Measurements from ENCODE around the gene TRPV5.

TRPV5 gene

DNA sequence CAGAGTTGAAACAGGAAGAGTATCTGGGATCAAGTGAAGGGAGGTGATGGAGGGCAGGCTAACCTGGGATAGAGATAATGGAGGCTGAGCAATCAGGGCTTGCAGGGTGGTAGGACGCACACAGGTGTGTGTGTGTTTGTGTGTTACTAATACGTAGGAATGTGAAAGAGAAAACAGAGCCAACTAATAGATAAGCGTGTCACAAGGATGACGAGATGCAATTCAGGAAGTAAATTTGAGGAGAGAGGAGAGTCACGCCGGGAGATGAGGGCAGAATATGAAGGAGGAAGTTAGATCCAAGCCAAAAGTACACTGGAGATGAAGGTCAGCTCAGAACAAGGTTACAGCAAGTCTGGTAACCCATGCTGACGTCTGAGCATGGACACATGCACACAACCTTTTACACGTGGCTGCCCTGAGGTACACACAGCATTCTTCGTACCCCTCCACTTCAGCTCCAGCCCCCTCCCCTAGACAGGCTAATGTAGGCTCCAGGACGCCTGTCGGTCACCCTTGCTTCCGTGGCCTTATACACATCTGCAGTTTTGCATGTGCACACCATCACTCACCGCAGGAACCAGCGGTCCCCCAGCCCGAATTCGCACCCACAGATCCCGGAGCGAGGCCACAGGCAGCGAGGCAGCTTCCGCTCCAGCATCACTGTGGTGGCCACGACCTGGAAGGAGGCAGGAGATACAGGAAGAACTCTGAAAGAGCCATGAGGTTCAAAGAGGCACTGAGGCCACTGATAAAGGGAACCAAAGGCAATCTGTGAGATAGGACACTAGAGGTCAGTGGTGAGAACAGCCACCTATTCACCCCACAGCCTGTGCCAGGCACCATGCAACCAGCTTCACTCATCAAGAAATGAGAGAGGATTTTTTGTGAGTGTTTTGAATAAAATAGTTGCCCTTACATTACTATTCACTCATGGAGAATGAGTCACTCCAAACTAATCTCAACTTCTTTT is 24.3 kb downstream of the TRPV5 start:
- peak; percentile 71 to 73 for DNase-seq

DNA sequence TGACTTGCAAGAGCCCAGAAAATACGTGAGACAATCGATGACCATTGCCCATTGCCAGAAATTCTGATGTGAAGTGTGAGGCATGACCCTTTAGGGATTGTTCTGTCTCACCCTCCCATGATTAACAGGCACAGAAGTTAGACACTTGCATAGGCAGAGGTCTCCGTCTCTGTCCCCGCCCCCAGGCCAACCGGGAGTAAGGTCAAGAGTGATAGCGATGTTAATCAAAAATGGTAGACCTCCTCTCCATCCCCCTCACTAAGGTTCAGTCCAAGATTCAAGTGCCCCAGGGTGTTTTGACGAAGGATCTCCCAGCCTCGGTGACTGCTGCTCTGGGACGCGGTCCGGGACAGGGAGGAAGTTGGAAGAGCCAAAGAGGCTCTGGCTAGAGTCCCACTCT is 25.3 kb downstream of the TRPV5 start:
- DNase-seq = no peak

DNA sequence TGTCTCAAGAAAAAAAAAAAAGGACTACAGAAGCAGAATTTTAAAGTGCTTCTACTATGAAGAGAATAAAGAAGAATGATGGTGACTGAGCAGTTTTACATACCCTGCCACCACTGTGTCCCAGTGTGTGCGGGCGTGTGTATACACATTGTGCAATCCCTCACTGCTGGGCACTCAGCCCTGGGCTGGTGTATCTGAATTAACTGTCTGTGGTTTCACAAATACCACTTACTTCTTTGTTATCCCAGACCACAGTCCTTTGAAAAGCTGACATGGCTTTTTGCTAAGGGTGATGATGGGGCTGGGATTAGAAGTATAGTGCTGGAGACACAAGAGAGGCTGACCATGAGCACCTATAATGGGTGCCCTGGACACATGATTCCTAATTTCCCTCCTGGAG is 26.9 kb downstream of the TRPV5 start:
- DNase-seq = no peak

DNA sequence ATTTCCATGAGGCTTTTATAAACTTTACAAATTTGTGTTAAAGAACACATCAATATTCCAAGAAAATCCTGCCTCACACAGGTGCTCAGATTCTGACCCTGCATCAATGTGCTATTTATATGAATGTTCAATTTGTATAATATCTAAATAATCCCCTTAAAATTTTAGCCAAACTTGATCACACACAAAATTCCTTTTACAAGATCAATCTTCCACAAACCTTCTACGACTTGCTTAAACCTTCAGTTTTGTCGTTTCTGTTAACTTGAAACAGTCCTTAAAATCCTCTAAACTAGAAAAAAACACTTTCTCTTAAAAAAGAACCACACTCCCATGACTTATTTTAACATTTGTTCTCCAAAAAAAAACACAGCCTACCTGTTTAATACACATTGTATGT is 27.8 kb downstream of the TRPV5 start:
- DNase-seq = no peak

DNA sequence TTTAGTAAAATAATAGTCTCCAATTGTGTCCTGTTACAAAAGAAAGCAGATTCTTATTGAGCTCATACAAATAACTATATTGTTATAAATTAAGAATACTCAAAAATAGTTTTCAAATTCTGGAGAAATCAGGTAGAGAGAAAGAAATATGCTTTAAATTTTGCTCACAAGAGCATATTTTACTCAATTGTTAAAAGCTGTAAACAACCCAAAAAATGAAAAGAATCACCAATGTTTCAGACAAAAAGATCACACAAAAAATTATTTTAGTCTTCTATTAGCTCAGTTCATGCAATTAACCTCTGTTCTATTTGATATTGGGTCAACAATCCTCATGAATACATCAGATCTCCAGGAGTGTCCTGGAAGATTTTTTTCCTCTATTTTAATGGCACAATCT is 29.4 kb downstream of the TRPV5 start:
- no peak for DNase-seq

DNA sequence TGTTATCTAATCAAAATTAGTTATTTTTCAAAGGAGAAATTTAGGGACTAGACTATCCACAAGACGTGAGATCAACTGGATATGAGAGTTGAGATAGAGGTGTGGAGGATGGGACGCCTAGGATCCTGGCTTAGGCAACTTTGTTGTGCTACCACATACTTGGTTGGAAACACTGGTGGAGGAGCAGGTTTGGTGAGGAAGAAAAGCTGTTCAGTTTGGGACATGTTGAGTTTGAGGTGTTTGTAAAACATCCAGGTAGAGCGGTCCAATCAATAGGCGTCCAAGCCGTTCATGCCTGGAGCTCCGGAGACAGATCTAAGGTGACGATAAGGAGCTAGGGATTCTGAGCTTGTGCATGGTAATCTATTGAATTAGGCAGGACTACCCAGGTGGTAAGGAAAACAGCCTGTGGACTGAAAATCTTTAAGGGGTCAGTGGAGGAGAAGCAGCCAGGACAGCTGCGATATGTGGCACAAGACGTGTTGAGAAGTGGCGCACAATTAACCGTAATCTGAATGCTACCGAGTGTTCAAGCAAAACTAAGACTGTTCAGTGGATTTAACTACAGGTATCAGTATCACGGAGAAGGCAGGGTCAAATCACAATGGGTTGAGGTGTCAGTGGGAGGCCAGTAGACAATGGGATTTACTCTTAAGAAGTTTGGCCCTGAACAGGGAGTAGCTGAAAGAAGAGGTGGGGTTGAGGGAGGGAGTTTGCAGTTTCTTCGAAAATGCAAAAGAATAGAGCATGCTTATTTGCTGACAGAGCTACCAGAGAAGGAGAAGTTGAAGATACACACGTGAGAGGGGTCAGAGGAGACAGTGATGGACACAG is 31.9 kb downstream of the TRPV5 start:
- DNase-seq = no peak

DNA sequence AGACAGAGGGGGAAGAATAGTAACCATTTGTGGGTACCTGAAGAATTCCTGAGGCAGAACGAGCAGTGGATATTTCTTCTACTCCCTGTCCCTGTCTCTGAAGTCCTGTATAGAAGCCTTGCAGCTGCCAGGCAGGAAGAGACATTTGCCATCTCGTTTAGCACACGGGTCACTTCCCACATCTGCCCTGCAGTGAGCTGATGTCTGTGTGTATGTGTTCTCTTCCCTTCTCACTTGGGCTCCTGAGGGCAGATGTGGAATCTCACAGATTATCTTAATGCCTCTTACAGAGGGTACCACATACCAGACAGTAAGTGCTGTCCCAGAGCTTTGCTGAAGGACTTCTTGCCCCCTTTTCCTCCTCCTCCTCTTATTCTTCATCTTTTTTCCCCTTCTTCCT is 33.9 kb downstream of the TRPV5 start:
- no peak for DNase-seq

DNA sequence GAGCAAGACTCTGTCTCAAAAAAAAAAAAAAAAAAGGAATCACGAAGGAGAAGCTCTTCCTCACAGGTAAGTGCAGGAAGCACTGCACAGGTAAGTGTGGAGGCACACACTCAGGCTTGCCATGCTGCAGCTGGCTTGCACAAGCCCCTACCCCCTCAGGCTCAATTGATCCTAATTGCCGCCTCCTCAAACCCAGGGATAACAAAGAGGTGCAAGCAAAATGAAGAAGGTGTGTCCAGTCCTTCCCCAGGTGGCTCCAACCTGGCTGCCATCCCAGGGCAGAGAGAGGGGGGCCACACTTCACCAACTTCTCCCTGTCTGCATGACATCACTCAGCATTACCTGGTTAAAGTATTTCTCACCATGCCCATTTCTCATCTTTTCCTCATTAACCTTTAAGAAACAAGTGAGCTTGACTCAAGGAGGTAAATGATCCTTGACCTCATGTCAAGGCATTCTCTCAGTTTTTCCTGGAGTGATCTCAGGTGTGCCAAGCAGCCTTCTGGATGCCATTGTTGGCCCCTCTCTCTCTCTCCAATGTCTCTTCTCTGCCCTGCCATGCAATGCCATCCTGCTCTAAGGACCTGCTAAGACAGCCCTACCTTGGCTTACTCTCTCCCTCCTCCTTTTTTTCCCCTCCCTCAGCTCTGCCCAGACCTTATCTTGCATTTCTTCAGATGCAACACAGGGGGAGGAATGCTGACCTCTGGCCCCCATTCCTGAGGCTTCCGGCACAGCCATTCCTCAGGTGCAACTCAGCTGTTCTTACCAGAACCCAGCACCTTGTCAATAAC is 35.0 kb downstream of the TRPV5 start:
- DNase-seq = no peak

DNA sequence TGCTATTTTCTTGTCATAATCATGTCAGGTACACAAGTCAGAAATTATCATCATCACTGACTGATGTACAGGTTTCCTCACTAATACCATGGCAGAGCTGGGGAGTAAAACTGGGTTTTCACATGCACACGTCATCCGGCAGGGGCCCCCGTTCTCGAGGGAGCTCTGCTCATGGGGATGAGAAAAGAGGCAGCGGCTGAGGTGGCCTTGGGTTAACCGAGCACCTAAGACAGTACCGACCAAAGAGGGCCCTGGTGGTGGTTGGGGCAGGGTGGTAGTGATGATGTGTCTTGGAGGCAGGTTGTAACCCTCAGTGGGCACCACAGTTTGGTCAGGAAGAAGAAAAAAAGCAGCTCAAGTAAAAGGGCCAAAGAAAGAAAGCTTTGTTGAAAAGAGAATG is 35.9 kb downstream of the TRPV5 start:
- DNase-seq = no peak

DNA sequence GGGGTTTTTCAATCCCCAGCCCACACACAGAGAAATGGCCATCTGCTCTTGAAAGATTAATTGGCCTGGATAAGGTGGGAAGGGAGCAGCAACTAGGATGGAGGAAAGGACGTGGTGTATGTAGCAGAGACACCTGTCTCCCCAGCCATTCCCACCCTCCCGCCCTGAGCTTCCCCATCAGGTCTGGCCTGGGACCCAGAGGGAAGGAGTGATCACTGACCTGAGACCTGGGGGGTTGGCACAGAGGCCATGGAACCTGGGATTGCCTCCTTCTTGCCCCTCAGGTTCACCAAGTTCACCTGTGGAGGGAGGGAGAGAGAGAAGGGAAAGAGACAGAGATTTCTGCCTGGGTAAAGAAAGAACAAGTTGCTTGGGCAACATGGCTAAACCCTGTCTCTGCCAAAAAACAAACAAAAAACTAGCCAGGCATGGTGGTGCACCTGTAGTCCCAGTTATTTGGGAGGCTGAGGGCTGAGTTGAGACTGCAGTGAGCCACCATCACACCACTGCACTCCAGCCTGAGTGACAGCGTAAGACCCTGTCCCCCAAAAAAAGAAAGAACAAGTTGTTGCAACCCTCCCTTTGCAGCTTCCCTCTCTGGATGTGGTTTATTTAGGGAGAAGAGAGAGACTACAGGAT is 36.7 kb downstream of the TRPV5 start:
- no peak for DNase-seq

DNA sequence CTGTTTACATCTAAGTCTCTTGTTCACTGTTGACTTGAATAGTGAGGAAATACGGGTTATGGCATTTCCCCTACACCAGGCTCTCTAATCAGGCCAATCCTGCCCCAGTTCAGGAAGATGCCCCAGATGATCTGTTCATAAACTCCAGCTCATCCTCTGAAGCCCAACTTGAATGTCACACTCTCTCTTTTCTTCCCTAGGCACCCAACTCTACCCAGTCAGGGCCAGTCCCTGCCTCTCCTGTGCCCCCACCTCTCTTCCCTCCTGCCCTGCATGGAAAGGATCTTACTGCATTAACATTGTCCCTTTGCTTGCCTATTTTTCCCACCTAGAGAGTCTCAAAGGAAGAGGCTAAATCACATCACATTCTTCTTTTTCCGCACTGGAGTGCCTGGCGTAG is 37.4 kb downstream of the TRPV5 start:
- DNase-seq = no peak

DNA sequence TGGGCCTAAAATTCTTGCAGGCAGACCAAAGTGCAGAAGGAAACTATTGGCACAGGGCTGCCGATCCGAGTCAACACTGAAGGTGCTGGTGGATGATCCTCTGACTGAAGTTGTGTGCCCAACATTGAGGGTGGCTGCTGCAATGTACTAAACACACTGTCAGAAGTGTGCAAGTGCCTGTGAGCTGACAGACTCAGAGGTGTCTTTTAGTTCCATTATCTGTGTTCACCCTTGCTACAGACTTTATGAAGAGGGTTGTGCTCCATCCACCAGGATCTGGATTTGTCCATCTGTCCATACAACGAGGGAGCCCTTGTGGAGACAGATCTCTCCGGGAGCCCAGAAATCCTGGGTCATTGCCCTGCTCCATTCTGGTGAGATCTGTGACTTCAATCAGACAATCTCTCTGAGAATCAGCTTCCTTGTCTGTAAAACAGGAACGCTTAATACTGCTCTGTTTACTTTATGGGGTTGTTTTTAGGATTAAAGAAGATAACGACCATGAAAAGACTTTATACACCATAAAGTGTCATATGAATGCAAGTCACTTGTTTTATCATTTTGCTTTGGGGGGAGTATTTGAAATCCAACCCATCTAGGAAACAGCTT is 38.5 kb downstream of the TRPV5 start:
- no peak for DNase-seq

DNA sequence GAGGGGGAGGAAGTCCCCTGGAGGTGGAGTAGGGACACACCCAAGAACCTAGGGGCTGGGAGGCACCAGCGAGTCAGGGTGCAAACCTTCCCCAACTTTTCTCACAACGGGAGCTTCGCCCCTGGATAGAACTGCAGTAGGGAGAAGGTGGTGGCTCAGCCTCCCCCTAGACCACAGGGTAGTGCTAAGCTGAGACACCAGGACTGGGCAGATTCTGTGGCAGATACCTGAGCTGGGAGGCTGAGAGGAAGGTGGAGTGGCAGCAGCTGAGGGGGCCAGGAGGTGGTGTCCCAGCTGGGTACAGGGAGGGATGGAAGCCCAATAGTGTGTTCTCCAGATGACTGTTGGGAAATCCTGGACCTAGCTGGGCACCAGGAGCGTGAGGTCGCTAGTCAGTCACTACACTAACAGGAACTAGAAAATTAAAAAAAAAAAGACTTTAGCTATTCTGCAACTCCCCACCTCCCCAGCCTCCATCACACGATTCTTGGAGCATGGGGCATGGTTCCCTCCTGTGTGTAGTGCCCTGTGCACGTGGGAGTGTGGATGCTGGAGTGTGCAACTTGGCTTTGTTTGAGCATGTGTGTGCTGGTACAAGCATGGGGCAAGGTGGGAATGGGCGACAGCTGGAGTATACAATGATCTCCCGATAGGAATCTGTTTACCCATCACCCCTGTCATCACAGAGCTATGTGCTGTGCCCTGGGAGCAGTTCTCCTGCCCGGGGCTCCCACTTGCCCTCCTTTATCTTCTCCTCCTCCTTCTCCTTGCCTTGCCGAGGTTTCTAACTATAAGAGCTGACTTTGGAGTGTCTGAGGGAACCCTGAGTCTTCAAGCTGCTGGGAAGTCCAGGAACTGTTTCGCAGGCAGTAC is 39.2 kb downstream of the TRPV5 start:
- peak in 1 of 2 donors; percentile 8 for DNase-seq

DNA sequence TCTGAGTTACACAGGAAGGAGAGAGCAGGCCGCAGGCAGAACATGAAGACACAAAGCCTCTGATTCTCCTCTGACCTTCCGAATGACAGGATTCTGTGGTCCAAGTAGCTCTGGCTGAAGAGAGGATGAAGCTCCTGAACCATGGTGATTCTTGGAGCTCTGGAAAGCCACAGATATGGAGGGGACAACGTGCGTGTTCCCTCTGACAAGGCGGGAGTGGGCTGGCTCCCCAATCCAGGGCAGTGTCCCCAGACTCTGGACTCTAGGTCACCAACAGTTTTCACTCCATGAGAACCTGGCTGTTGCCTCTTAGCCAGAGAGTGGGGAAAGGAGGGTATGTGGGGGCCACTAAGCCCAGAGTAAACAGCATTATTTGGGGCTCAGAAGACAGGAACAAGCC is 40.6 kb downstream of the TRPV5 start:
- no peak for DNase-seq

DNA sequence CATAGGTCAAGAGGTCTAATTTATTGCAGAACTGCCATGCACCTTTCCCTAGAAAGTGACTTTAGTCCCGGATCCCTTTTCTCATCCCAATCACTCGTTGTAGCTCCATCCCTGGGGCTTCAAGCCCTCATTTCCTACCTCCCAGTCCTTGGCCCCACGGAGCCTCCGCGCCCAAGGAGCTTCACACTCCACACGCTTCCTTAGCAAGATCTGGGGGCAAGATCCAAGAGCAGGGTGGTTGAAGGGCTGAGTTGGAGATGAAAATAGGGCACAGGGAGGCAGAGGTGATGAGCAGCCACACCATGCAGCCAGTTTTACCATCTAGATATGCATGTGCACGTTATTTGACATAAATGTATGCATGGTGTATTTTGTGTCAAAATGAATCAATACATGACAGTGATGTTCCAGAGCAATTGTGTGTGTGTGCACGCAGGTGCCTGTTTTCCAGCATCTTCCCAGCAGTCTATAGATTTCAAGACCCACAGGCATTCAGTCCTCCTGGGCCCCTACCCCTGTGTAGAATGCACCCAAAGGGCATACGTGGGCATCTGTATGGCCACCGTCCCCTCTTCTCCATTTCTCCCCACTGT is 42.0 kb downstream of the TRPV5 start:
- no peak for DNase-seq

DNA sequence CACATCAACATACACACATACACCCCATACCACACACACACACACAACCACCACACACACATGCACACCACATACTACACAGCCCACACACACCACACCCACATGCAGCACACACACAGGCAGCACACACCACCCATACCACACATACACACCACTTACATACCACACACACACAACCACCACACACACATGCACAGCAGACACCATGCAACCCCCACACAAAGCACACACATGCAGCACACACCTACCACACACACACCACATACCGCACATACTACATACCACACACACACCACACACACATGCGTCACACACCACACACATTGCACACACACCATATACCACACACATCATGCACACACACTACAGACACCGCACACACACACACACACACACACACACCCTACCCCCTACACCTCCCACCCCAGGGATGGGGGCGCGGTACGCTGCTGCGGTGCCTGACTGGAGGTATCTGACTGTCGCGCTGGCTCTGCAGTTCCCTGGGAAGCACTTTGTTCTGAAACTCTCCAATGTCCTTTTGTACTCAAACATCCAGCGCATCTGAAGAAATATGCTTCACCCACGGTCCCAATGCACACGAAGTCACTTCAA is 42.6 kb downstream of the TRPV5 start:
- no peak for DNase-seq

DNA sequence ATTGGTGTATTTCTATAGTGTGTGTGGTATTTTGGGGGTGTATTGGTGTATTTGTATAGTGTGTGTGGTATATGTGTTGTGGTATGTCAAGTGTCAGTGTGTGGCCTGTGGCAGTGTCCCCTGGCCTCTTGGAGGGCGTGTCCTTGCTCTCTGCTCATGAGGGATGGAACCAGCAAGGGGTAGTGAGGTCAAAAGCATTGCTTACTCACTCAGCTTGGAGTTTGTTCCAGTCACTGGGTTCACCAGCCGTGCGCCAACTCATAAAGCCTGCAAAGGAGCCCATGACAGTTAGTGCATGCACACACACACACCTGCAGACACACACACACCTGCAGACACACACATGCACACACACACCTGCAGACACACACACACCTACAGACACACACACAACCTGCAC is 43.7 kb downstream of the TRPV5 start:
- no peak for DNase-seq

DNA sequence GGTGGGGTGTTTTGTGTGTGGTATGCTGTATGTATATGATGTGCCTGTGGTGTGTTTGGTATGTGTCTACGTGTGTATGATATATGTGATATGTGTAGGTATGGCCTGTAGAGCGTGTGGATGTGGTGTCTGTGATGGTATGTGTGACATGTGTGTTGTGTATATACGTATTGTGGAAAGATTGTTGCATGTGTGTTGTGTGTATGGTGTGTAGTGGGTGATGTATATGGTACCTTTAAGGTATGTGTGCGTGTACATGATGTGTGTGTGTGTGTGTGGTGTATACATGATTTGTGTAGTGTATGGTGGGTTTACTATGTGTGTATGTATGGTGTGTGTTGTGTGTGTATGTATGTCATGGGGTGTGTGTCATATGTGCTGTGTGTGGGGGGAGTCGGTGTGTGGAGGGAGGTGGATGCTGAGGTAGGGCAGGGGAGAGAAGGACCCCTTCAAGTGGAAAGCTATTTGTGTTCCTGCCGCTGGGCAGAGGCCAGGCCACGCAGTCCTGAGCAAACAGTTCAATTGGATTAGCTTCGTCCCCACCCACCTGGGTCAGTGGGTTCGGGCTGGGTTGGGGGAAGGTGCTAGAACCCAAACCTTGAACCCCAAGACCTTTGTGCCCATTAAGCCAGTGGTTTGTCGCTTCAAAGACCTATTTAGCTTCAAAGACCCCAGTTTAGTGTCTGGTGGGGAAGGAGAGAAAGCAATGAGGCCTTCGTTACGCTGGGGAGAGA is 46.1 kb downstream of the TRPV5 start:
- no peak for DNase-seq

DNA sequence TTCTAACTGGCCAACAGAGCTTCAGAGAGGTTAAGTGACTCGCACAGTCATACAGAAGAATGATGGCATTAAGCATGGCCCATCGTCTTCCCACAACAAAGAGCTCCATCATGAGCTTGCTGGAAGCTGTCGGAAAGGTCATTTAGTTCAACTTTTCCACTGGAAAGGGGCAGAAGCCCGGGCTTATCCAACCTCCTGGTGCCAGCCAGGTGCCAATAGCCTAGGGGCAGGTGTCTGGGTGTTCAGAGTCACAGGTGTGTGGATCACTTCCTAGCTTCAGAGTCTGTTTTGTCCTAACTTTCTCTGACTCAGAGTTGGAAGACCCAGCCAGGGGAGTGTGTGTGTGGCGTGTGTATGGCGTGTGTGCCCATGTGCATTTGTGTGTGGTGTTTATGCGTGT is 46.7 kb downstream of the TRPV5 start:
- no peak for DNase-seq

Measured in inflammatory macrophage (primary cell).